ENCODE measurements around the gene CNOT9. TPM values are rescaled to one million over a fixed set of nuclear protein-coding genes. Genes with fewer than 3 reads are reported as not detected.
A peak's percentile ranks its signal among the peaks of the same experiment; 100 is the strongest.
"Not testable (repeated sequence)": the region's sequence is repeated elsewhere in the genome, so short reads cannot be mapped to it uniquely, and the experiment has no call there.

The CNOT9 gene
- polyA plus RNA-seq: 16.7 TPM

- no peaks in the 10 kb centered on the region for H3K36me3 Mint-ChIP-seq
- peak within 1 kb of the TSS; percentile 99 to 100 (median 99) for H3K27ac Mint-ChIP-seq
- H3K4me3 Mint-ChIP-seq: peak within 1 kb of the TSS; percentile 88 to 98 (median 96)
- H3K4me1 Mint-ChIP-seq: peaks cover 33 to 47% (median 43%) of the 10 kb centered on the region in 3 donors
- no peaks in the 10 kb centered on the region for H3K27me3 Mint-ChIP-seq
- H3K9me3 Mint-ChIP-seq: no peaks in the 10 kb centered on the region
Measured at GRCh38 chr2:218568190-218569037, at the start of gene CNOT9, which contains the start of gene USP37. TSS of gene CNOT9 (plus strand) at chr2:218568839. CDS start at chr2:218568955, 116 bp downstream. TSS of gene USP37 (minus strand) at chr2:218568351. CDS start at chr2:218558653, 9,698 bp downstream.

- Mint-ChIP-seq H3K4me3 (no peak overlapping the region), H3K4me1 (peaks cover 0 to 9% (median 0%) of the 10 kb centered on the region in 3 donors), H3K27ac (peak overlapping the region in 1 of 3 donors; percentile 83), H3K36me3 (peaks cover 22% of the 10 kb centered on the region), H3K9me3 (peaks cover 0 to 4% (median 0%) of the 10 kb centered on the region in 3 donors), H3K27me3 (no peaks in the 10 kb centered on the region)
Measured at GRCh38 chr2:218518876-218519275, 49.8 kb upstream of the CNOT9 start.

- Mint-ChIP-seq H3K36me3 (peaks cover 25% of the 10 kb centered on the region), H3K27me3 (no peaks in the 10 kb centered on the region), H3K27ac (no peak overlapping the region), H3K9me3 (peaks cover 0 to 4% (median 3%) of the 10 kb centered on the region in 3 donors), H3K4me1 (no peaks in the 10 kb centered on the region), H3K4me3 (no peak overlapping the region)
Measured at GRCh38 chr2:218523651-218524050, 45.0 kb upstream of the CNOT9 start.

GRCh38 chr2:218528409-218528808 is 40.2 kb upstream of the CNOT9 start:
- H3K27me3 Mint-ChIP-seq, H3K4me1 Mint-ChIP-seq, H3K27ac Mint-ChIP-seq, H3K4me3 Mint-ChIP-seq, H3K9me3 Mint-ChIP-seq: not testable (repeated sequence)
- H3K36me3 Mint-ChIP-seq: peaks cover 30% of the 10 kb centered on the region

GRCh38 chr2:218529990-218530389 is 38.6 kb upstream of the CNOT9 start:
- Mint-ChIP-seq H3K4me3 (no peak overlapping the region), H3K27me3 (no peaks in the 10 kb centered on the region), H3K9me3 (peaks cover 0 to 2% (median 0%) of the 10 kb centered on the region in 3 donors), H3K36me3 (peaks cover 21% of the 10 kb centered on the region), H3K4me1 (no peaks in the 10 kb centered on the region), H3K27ac (no peak overlapping the region)

- Mint-ChIP-seq H3K27me3 (no peaks in the 10 kb centered on the region), H3K4me1 (no peaks in the 10 kb centered on the region), H3K27ac (peak overlapping the region in 1 of 3 donors; percentile 72), H3K9me3 (no peaks in the 10 kb centered on the region), H3K36me3 (peaks cover 8% of the 10 kb centered on the region), H3K4me3 (no peak overlapping the region)
Measured at GRCh38 chr2:218536804-218537494, 31.7 kb upstream of the CNOT9 start.

- Mint-ChIP-seq H3K4me3 (no peak overlapping the region), H3K9me3 (no peaks in the 10 kb centered on the region), H3K36me3 (peaks cover 8% of the 10 kb centered on the region), H3K4me1 (no peaks in the 10 kb centered on the region), H3K27me3 (no peaks in the 10 kb centered on the region), H3K27ac (no peak overlapping the region)
Measured at GRCh38 chr2:218540015-218540414, 28.6 kb upstream of the CNOT9 start.

GRCh38 chr2:218546012-218546411 is 22.6 kb upstream of the CNOT9 start:
- Mint-ChIP-seq H3K9me3 (no peaks in the 10 kb centered on the region), H3K4me3 (no peak overlapping the region), H3K27me3 (no peaks in the 10 kb centered on the region), H3K27ac (no peak overlapping the region), H3K36me3 (peaks cover 9% of the 10 kb centered on the region), H3K4me1 (peaks cover 0 to 3% (median 0%) of the 10 kb centered on the region in 3 donors)

GRCh38 chr2:218547511-218547910 is 21.1 kb upstream of the CNOT9 start:
- Mint-ChIP-seq H3K27ac (no peak overlapping the region), H3K27me3 (no peaks in the 10 kb centered on the region), H3K4me3 (no peak overlapping the region), H3K4me1 (peaks cover 0 to 3% (median 0%) of the 10 kb centered on the region in 3 donors), H3K36me3 (peaks cover 8% of the 10 kb centered on the region), H3K9me3 (no peaks in the 10 kb centered on the region)

- Mint-ChIP-seq H3K27me3 (no peaks in the 10 kb centered on the region), H3K36me3 (peaks cover 8% of the 10 kb centered on the region), H3K9me3 (no peaks in the 10 kb centered on the region), H3K4me3 (no peak overlapping the region), H3K4me1 (peaks cover 0 to 3% (median 0%) of the 10 kb centered on the region in 3 donors), H3K27ac (no peak overlapping the region)
Measured at GRCh38 chr2:218547978-218548377, 20.7 kb upstream of the CNOT9 start.

GRCh38 chr2:218554225-218554624 is 14.4 kb upstream of the CNOT9 start:
- not testable (repeated sequence) for H3K4me3 Mint-ChIP-seq, H3K36me3 Mint-ChIP-seq, H3K27me3 Mint-ChIP-seq, H3K27ac Mint-ChIP-seq, H3K4me1 Mint-ChIP-seq, H3K9me3 Mint-ChIP-seq

- H3K27me3 Mint-ChIP-seq: no peaks in the 10 kb centered on the region
- H3K4me1 Mint-ChIP-seq: peaks cover 0 to 7% (median 5%) of the 10 kb centered on the region in 3 donors
- peak overlapping the region in 1 of 3 donors; percentile 65 for H3K27ac Mint-ChIP-seq
- no peaks in the 10 kb centered on the region for H3K9me3 Mint-ChIP-seq
- peaks cover 1% of the 10 kb centered on the region for H3K36me3 Mint-ChIP-seq
- H3K4me3 Mint-ChIP-seq: no peak overlapping the region
Measured at GRCh38 chr2:218555527-218555926, 13.1 kb upstream of the CNOT9 start.

GRCh38 chr2:218557941-218558340 is 10.7 kb upstream of the CNOT9 start:
- Mint-ChIP-seq H3K4me1 (peaks cover 4 to 7% (median 5%) of the 10 kb centered on the region in 3 donors), H3K9me3 (no peaks in the 10 kb centered on the region), H3K4me3 (no peak overlapping the region), H3K27me3 (no peaks in the 10 kb centered on the region), H3K27ac (no peak overlapping the region), H3K36me3 (peaks cover 1% of the 10 kb centered on the region)

- Mint-ChIP-seq H3K4me1 (peaks cover 6 to 7% (median 6%) of the 10 kb centered on the region in 3 donors), H3K36me3 (peaks cover 1% of the 10 kb centered on the region), H3K27ac (no peak overlapping the region), H3K9me3 (no peaks in the 10 kb centered on the region), H3K27me3 (no peaks in the 10 kb centered on the region), H3K4me3 (no peak overlapping the region)
Measured at GRCh38 chr2:218558986-218559385, 9.7 kb upstream of the CNOT9 start.

- Mint-ChIP-seq H3K4me1 (peaks cover 15 to 24% (median 20%) of the 10 kb centered on the region in 3 donors), H3K36me3 (no peaks in the 10 kb centered on the region), H3K27me3 (no peaks in the 10 kb centered on the region), H3K9me3 (no peaks in the 10 kb centered on the region), H3K4me3 (no peak overlapping the region), H3K27ac (no peak overlapping the region)
Measured at GRCh38 chr2:218564056-218564455, 4.6 kb upstream of the CNOT9 start.

Data from IgD-negative memory B cell (primary cell).